ENCODE measurements around the gene TINAGL1. TPM values are rescaled to one million over a fixed set of nuclear protein-coding genes. Genes with fewer than 3 reads are reported as not detected.
"Not testable (repeated sequence)": the region's sequence is repeated elsewhere in the genome, so short reads cannot be mapped to it uniquely, and the experiment has no call there.

Gene TINAGL1
- total RNA-seq, 1 donor, result not detected

GRCh38 chr1:31586376-31587327 is 10.3 kb downstream of the TINAGL1 start:
- Histone ChIP-seq H3K4me3 (ENCODE audit: low read length) (no peak overlapping the region), H3K9me3 (ENCODE audit: low read depth, low read length) (no peaks in the 10 kb centered on the region), H3K4me1 (ENCODE audit: insufficient read depth, low read length) (no peaks in the 10 kb centered on the region), H3K27me3 (ENCODE audit: insufficient read depth, low read length) (peaks cover 7% of the 10 kb centered on the region)

- H3K9me3 ChIP-seq (ENCODE audit: low read depth, low read length), result not testable (repeated sequence)
These were observed 11.0 kb downstream of the TINAGL1 start for GRCh38 chr1:31587328-31587699.

GRCh38 chr1:31587720-31588423 is 11.6 kb downstream of the TINAGL1 start:
- Histone ChIP-seq H3K4me3 (ENCODE audit: low read length) (no peak overlapping the region), H3K4me1 (ENCODE audit: insufficient read depth, low read length) (no peaks in the 10 kb centered on the region), H3K9me3 (ENCODE audit: low read depth, low read length) (no peaks in the 10 kb centered on the region), H3K27me3 (ENCODE audit: insufficient read depth, low read length) (peaks cover 7% of the 10 kb centered on the region)

More at GRCh38 chr1:31587328-31587699, 11.0 kb downstream of the TINAGL1 start:
- H3K4me3 ChIP-seq (ENCODE audit: low read length); H3K4me1 ChIP-seq (ENCODE audit: insufficient read depth, low read length); H3K27me3 ChIP-seq (ENCODE audit: insufficient read depth, low read length): not testable (repeated sequence)

GRCh38 chr1:31588751-31589515 is 12.6 kb downstream of the TINAGL1 start:
- Histone ChIP-seq H3K27me3 (ENCODE audit: insufficient read depth, low read length) (peaks cover 7% of the 10 kb centered on the region), H3K4me3 (ENCODE audit: low read length) (no peak overlapping the region), H3K9me3 (ENCODE audit: low read depth, low read length) (no peaks in the 10 kb centered on the region), H3K4me1 (ENCODE audit: insufficient read depth, low read length) (no peaks in the 10 kb centered on the region)

- H3K4me3 ChIP-seq (ENCODE audit: low read length), result no peak overlapping the region
- H3K27me3 ChIP-seq (ENCODE audit: insufficient read depth, low read length), result peaks cover 7% of the 10 kb centered on the region
- H3K4me1 ChIP-seq (ENCODE audit: insufficient read depth, low read length), result no peaks in the 10 kb centered on the region
- no peaks in the 10 kb centered on the region for H3K9me3 ChIP-seq (ENCODE audit: low read depth, low read length)
These were observed 15.2 kb downstream of the TINAGL1 start for GRCh38 chr1:31591425-31592093.

- Histone ChIP-seq H3K9me3 (ENCODE audit: low read depth, low read length) (no peaks in the 10 kb centered on the region), H3K4me1 (ENCODE audit: insufficient read depth, low read length) (no peaks in the 10 kb centered on the region), H3K4me3 (ENCODE audit: low read length) (no peak overlapping the region), H3K27me3 (ENCODE audit: insufficient read depth, low read length) (peaks cover 7% of the 10 kb centered on the region)
These were observed 15.8 kb downstream of the TINAGL1 start for GRCh38 chr1:31592132-31592531.

- no peaks in the 10 kb centered on the region for H3K9me3 ChIP-seq (ENCODE audit: low read depth, low read length)
- H3K4me3 ChIP-seq (ENCODE audit: low read length), result no peak overlapping the region
- H3K27me3 ChIP-seq (ENCODE audit: insufficient read depth, low read length), result peaks cover 3% of the 10 kb centered on the region
- H3K4me1 ChIP-seq (ENCODE audit: insufficient read depth, low read length), result no peaks in the 10 kb centered on the region
These were observed 16.9 kb downstream of the TINAGL1 start for GRCh38 chr1:31593136-31593665.

- H3K27me3 ChIP-seq (ENCODE audit: insufficient read depth, low read length), result peaks cover 3% of the 10 kb centered on the region
- no peaks in the 10 kb centered on the region for H3K9me3 ChIP-seq (ENCODE audit: low read depth, low read length)
- H3K4me1 ChIP-seq (ENCODE audit: insufficient read depth, low read length), result no peaks in the 10 kb centered on the region
- no peak overlapping the region for H3K4me3 ChIP-seq (ENCODE audit: low read length)
These were observed 17.7 kb downstream of the TINAGL1 start for GRCh38 chr1:31593770-31594632.

GRCh38 chr1:31595836-31596736 is 19.8 kb downstream of the TINAGL1 start:
- Histone ChIP-seq H3K9me3 (ENCODE audit: low read depth, low read length) (no peaks in the 10 kb centered on the region), H3K4me1 (ENCODE audit: insufficient read depth, low read length) (no peaks in the 10 kb centered on the region), H3K27me3 (ENCODE audit: insufficient read depth, low read length) (no peaks in the 10 kb centered on the region), H3K4me3 (ENCODE audit: low read length) (no peak overlapping the region)

- no peaks in the 10 kb centered on the region for H3K27me3 ChIP-seq (ENCODE audit: insufficient read depth, low read length)
- no peak overlapping the region for H3K4me3 ChIP-seq (ENCODE audit: low read length)
- H3K4me1 ChIP-seq (ENCODE audit: insufficient read depth, low read length), result no peaks in the 10 kb centered on the region
- no peaks in the 10 kb centered on the region for H3K9me3 ChIP-seq (ENCODE audit: low read depth, low read length)
These were observed 20.4 kb downstream of the TINAGL1 start for GRCh38 chr1:31596737-31597097.

- H3K4me1 ChIP-seq (ENCODE audit: insufficient read depth, low read length), result no peaks in the 10 kb centered on the region
- H3K9me3 ChIP-seq (ENCODE audit: low read depth, low read length), result no peaks in the 10 kb centered on the region
- no peak overlapping the region for H3K4me3 ChIP-seq (ENCODE audit: low read length)
- no peaks in the 10 kb centered on the region for H3K27me3 ChIP-seq (ENCODE audit: insufficient read depth, low read length)
These were observed 22.7 kb downstream of the TINAGL1 start for GRCh38 chr1:31598980-31599379.

GRCh38 chr1:31600641-31601040 is 24.3 kb downstream of the TINAGL1 start:
- Histone ChIP-seq H3K9me3 (ENCODE audit: low read depth, low read length) (no peaks in the 10 kb centered on the region), H3K4me1 (ENCODE audit: insufficient read depth, low read length) (peaks cover under 1% of the 10 kb centered on the region), H3K4me3 (ENCODE audit: low read length) (no peak overlapping the region), H3K27me3 (ENCODE audit: insufficient read depth, low read length) (no peaks in the 10 kb centered on the region)

GRCh38 chr1:31602081-31602480 is 25.8 kb downstream of the TINAGL1 start:
- no peaks in the 10 kb centered on the region for H3K9me3 ChIP-seq (ENCODE audit: low read depth, low read length)
- no peak overlapping the region for H3K4me3 ChIP-seq (ENCODE audit: low read length)
- no peaks in the 10 kb centered on the region for H3K27me3 ChIP-seq (ENCODE audit: insufficient read depth, low read length)
- H3K4me1 ChIP-seq (ENCODE audit: insufficient read depth, low read length), result peaks cover 8% of the 10 kb centered on the region

Measured in mononuclear cell (primary cell).